Muscle of back (tissue), 11 donors: ENCODE data around the gene IGSF5. TPM values are rescaled to one million over a fixed set of nuclear protein-coding genes. Genes with fewer than 3 reads are reported as not detected.
A peak's percentile ranks its signal among the peaks of the same experiment; 100 is the strongest.

ENCODE experiments used
- DNase-seq, 3 donors: peaks; one replicate each; pipeline versions ENCODE4 v3.0.0 to v3.0.0-alpha.2; 2013
- polyA plus RNA-seq, 10 donors: library from polyadenylated mRNA; unstranded; fragments of 120-200 nt; gene quantifications; one replicate each; pipeline ENCODE4 v1.2.1, GENCODE V29; 2013; ENCODE audit not compliant: insufficient read length in 10 of 10

Gene IGSF5
- polyA plus RNA-seq, 10 donors, result 0.41 to 2.9 (median 1.6) TPM

DNA sequence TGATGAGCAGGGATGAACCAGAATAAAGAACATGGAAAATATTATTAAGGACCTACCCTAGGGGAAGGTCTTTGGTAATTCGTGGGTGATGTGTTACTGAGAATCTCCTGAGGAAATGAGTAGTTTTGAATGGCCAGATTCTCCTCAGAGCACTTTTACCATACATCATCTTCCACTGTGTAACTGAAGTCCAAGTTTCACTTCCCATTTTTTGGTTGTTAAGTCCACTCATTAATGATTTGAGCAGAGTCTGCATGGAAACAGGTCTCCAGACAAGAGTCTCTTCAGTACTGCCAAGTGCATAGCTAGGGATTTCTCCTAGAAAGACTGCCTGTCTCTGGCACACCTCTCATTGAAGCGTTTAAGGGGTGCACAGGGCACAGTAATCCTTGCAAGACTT is 73.6 kb downstream of the IGSF5 start:
- DNase-seq, result no peak

DNA sequence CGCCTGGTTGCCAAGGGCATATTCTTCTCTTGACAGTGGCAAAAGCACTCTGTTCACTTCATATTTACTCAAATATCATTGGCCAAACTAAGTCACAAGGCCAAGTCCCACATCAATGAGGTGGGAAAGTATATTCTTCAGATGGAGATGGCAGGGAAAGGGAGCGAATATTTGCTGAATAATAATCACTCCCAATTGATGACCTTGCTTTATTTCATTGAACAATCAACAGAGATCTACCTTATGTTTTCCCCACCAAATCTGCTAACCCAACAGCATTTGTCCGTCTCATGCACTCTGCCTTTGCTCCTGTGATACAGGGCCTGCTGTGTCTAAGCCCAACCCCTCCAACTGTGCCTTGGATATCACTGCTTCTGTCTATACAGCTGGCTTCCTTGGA is 77.1 kb downstream of the IGSF5 start:
- DNase-seq, result no peak

DNA sequence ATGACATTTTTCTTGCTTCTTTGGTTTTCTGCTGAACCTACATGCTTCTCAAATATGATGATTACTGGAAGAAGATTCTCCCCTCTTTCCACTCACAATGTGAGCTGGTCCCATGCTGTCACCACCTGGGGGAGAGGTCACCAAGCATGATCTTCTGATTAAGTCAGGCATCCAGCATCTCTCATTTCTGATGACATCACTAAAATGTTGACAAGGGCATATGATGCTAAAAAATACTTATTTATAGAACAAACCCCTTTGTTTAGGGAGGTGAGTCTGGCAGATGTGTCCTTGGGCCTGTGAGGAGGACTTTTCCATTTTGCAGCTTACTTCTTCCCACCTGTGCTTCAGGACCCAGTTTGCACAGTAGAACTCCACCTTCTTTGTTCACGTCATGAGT is 80.3 kb downstream of the IGSF5 start:
- no peak for DNase-seq

DNA sequence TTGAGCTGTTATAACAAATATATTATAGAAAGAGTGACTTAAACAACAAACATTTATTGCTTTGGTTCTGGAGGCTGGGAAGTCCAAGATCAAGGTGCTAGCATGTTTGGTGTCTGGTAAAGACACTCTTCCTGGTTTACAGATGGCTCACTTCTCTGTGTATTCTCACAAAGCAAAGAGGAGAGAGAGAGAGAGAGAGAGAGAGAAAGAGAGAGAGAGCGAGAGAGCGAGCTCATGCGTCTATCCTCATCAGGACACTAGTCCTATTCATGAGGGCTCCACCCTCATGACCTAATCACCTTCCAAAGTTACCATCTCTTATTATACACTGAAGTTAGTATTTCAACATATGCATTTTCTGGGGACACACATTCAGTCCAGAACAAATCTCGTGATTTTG is 89.6 kb downstream of the IGSF5 start:
- DNase-seq, result no peak

DNA sequence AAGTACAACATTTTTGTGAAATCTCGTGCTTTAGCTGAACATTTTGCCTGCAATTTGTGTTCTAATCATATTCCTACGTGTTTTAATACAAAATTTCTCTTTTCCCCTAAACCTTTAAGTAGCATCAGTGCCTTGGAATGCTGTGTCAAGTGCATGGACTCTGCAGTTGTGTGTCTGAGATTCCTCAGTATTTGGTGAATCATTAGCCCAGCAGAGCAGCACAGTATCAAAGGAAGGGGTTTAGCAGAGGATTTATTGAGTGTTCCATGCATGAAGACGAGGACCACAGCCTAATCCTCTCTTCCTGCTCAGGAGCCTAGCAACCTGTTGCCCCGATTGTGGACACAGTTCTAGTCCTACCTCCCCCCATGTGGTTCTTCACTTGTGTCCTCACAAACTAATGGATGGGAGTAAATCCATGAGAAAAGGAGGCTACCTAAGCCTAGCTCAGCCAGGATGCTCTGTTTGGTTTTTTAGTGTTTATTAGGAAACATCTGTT is 92.9 kb downstream of the IGSF5 start:
- DNase-seq, result no peak

DNA sequence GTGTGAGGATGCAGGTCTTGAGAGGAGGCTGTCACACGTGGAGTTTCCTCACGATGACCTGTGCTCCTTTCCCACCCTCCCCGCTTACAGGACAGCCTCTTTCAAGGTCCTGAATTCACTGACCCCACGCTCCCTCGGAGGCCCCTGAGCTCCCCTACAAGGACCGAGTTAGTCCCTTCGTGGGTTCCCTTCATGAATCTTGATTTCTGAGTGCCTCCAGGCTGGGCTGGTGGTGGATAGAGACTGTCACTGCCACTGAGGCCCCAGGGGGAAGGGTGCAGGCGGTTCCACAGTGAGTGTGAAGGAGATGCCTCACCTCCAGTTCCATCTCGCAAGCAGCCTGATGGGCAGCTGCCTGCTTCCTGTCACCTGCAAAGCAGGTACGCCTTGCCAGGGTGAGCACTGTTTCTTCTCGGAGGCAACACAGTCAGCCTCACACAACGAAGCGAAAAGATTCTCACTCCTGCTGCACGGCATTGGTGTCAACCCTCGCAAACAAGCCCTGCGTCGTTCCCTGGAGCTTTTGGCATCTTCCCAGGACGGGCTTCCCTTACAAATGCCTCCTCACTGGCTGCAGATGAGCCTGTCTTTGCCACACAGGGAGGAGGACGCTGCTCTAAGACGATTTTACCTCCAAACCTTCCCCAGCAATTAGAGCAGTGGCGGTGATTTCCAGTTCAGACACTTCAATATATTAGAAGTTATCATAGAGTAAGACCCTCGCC is 95.6 kb downstream of the IGSF5 start:
- DNase-seq, result no peak

DNA sequence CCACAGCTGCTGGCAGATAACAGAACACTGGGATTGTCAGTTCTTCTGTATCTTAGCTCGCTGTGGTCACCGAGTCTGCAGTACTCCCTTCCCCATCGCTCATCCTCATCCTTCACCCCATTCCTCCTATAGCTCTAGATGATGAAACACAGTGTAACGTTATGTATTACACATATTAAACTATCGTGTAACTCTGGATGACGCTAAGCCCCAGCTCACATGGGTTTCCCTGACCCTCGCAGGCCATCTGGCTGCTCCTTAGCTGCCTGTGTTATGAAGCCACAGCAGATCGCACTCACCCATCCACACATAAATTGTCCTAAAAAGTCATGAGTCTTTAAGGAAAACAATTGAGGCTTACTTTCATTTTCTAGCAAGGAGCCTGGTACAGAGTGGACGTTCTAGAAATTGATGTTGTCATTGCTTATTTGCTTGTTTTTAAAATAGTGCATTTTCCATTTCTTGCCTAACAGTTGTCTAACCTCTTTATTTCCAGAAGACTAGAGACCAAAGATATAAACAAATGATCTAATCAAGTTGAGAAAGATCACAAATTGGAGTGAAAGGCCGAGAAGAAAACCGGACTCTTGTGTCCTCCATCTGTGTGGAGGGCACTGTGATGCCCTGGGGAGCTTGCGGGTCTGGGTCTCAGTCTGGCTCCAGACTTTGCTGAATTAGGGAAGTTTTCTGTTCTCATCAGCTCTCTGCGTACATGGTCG is 97.9 kb downstream of the IGSF5 start:
- DNase-seq, result no peak

DNA sequence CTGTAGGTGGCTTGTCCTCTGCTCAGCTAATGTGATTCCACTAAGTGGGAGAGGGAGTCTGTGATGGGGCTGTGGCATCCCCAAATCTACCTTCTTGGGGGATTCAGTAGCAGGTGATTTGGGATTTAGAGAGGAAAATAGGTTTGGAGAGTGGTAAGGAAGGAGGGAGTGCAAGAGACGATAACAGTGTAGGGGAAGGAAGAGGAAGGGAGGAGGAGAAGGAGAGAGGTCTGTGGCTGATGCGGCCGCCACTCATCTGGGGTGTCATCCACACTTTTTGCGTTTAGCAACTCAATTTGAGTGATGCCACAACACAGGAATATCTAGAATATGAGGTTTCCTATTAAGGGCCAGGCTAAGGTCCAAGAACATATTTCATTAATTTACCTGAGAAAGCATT is 98.5 kb downstream of the IGSF5 start:
- DNase-seq, result no peak

DNA sequence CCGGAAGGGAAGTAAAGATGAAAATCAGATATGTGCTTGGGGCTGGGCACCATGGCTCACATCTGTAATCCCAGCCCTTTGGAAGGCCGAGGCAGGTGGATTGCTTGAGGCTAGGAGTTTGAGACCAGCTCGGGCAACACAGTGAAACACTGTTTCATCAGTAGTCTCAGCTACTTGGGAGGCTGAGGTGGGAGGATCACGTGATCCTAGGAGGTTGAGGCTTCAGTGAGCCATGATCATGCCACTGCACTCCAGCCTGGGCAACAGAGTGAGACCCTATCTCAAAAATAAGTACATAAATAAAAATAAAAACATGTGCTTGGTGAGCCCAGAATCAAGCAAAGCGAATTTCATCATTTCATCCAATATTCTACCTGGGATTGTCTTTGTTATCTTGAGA is 98.9 kb downstream of the IGSF5 start:
- no peak for DNase-seq

DNA sequence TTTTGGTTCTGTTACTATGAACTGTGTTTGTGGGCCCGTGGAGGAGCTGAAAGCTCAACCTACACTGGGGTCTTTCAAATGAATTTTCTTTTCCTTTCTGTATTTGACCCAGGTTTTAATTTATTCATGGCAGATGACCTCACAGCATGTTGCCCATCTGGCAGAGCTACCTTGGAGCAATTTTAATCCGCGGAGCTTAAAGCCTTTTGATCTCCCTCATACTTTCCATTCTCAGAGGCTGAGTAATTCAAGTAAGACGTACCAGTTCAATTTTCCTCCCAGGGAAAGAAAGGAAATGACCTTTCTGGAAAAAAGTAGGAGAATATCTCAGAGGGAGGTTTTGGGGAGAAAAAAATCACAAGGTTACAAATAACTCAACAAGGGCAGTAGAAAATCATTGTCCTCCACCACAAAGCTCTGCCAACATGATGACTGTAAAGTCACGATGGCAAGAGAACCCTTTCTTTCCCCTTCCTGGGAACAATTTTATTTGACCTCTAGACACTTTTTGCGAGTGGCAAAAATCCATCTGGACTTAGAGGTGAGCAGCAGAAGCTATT is 100.7 kb downstream of the IGSF5 start:
- peak in 1 of 3 donors; percentile 33 for DNase-seq

DNA sequence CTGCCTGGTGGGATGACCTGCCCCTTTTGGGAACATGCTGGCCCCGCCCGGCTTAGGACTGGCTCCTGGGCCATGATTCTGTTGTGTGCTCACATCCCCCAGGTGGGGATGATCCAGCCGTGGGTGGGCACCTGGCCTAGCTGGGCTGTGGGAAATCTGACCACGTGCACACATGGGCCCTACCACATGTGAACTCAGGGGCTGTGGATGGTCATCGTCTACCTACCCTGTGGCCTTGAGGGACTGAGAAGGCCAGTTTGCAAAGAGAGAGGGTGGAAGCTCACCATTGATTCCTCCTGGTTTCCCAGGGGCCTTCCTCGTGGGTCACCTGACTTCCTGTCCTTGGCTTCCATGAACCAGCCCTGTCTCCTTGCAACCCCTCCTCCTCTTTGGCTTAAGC is 102.9 kb downstream of the IGSF5 start:
- DNase-seq, result no peak

DNA sequence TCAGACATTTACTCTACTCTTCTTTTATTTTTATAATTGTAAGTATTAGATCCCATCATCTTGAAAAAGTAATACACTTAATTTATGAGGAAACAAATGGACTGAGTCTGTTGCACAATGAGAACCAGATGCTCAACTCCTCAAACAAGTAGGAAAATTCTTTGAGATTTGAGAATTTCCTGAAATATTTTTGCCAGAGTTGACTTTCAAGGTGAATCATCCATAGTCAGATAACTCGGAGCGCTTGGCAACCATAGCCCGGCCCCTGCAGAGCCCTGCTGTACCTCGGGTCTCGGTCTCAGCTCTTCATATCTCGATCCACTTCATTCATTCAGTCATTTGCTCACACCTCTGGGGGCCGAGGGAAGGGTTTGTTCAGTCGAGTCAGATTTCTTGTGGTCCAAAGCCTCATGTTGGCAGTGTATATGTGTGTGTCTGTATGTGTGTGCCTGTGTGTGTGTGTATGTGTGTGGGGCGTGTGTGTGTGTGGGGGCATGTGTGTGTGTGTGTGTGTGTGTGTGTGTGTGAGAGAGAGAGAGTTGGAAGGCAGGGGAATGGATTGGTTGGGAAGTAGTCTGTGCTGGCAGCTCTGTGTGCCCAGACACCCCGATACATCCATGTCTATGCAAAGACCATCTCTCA is 104.2 kb downstream of the IGSF5 start:
- peak; percentile 34 to 56 (median 39) for DNase-seq

DNA sequence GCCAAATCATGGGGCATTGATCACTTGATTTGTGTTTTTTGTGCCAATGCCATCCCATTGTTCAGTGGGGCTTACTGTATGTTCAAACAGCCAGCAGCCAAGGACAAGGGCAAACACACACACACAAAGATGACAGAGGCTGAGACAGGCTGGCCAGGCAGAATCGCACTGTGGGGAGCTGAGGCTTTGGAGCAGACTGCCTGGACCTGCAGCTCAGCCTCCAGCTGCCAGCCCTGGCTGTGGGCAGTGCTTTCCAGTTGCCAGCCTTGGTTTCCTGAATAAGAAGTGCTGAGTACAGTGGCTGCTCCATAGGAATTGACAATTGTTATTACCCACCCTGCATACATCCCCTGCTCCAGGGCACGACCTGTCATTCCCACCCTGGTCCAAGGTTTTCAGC is 105.3 kb downstream of the IGSF5 start:
- no peak for DNase-seq

DNA sequence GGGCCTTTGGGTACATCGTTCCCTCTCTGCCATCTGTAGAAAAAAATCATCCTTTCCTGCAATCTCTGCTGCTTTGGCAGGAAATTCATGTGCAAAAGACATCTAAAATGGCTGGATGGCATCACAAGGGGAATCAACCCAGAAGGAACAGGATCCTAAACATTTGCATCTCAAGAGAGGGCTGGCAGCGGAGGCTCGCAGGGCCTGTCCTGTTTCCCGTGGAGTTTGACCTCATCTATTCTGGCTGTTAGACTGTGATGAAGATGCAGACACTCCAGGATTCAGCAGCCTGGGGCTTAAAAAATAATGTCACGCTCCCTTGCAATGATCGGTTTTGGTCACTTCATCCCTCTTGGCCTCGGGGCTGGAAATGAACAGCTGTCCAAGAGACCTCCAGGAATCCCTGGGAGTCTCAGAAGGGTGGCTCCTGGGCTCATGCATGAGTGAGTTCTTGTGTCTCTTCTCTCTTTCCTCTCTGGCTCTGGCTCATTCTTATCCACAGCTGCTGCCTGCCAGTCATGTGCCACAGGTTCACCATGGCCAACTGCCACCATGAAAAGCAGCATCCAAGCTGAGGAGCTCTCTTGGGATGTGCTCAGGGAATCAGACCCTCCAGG is 106.1 kb downstream of the IGSF5 start:
- DNase-seq, result peak; percentile 24 to 37 (median 30)

Other genes with a start within 250 kb of the IGSF5 start
- under 1 TPM; 0.08 to 0.50 (median 0.23) TPM for gene B3GALT5, start 132.2 kb upstream of the IGSF5 start, polyA plus RNA-seq
- gene PCP4, start 122.3 kb downstream of the IGSF5 start, polyA plus RNA-seq, result 1 to 10 TPM in 9 of 10 donors, under 1 TPM in 1; 0.53 to 2.6 (median 1.8) TPM